GM19397 (cell line): ENCODE data around the gene LGALS7B.
"Not testable (repeated sequence)": the region's sequence is repeated elsewhere in the genome, so short reads cannot be mapped to it uniquely, and the experiment has no call there.

Source experiments
- ATAC-seq: cut with Tn5 transposase; IDR thresholded peaks from one replicate; pipeline ENCODE4 v1.9.1; 2021; ENCODE audit warnings: mild to moderate bottlenecking, moderate library complexity; ENCODE audit not compliant: unreplicated experiment

Gene LGALS7B

GRCh38 chr19:38793671-38794070, 4.7 kb downstream of the LGALS7B start:
- no peak for ATAC-seq

GRCh38 chr19:38795549-38795948, 6.5 kb downstream of the LGALS7B start:
- no peak for ATAC-seq

- no peak for ATAC-seq
Observed at GRCh38 chr19:38796154-38796553, 7.2 kb downstream of the LGALS7B start.

GRCh38 chr19:38797781-38798180, 8.8 kb downstream of the LGALS7B start:
- ATAC-seq, result not testable (repeated sequence)

GRCh38 chr19:38799104-38799503, 10.1 kb downstream of the LGALS7B start:
- ATAC-seq, result no peak

GRCh38 chr19:38800577-38801347, 11.8 kb downstream of the LGALS7B start:
- no peak for ATAC-seq

GRCh38 chr19:38801359-38802095, 12.5 kb downstream of the LGALS7B start:
- no peak for ATAC-seq

- no peak for ATAC-seq
Observed at GRCh38 chr19:38803543-38803942, 14.5 kb downstream of the LGALS7B start.

- ATAC-seq, result no peak
Observed at GRCh38 chr19:38805180-38805579, 16.2 kb downstream of the LGALS7B start.

- no peak for ATAC-seq
Observed at GRCh38 chr19:38806371-38806770, 17.4 kb downstream of the LGALS7B start.

- ATAC-seq, result not testable (repeated sequence)
Observed at GRCh38 chr19:38807374-38808098, 18.5 kb downstream of the LGALS7B start.

- ATAC-seq, result no peak
Observed at GRCh38 chr19:38808741-38809140, 19.7 kb downstream of the LGALS7B start.

GRCh38 chr19:38809592-38810252, 20.7 kb downstream of the LGALS7B start:
- no peak for ATAC-seq

GRCh38 chr19:38812009-38812840, 23.2 kb downstream of the LGALS7B start:
- no peak for ATAC-seq

GRCh38 chr19:38812841-38813320, 23.9 kb downstream of the LGALS7B start, which contains the start of gene LGALS4:
LGALS4 (minus strand) TSS chr19:38812945; CDS start chr19:38812886, 59 bp downstream.
- ATAC-seq, result no peak

- ATAC-seq, result no peak
Observed at GRCh38 chr19:38813323-38813722, 24.3 kb downstream of the LGALS7B start.

GRCh38 chr19:38813932-38814331, 24.9 kb downstream of the LGALS7B start:
- ATAC-seq, result not testable (repeated sequence)

- ATAC-seq, result no peak
Observed at GRCh38 chr19:38815059-38816001, 26.3 kb downstream of the LGALS7B start.
